Measurements from ENCODE around the gene PRM3. TPM values are rescaled to one million over a fixed set of nuclear protein-coding genes. Genes with fewer than 3 reads are reported as not detected.

Gene PRM3
- total RNA-seq, 4 donors from 2014 or later: not detected

DNA sequence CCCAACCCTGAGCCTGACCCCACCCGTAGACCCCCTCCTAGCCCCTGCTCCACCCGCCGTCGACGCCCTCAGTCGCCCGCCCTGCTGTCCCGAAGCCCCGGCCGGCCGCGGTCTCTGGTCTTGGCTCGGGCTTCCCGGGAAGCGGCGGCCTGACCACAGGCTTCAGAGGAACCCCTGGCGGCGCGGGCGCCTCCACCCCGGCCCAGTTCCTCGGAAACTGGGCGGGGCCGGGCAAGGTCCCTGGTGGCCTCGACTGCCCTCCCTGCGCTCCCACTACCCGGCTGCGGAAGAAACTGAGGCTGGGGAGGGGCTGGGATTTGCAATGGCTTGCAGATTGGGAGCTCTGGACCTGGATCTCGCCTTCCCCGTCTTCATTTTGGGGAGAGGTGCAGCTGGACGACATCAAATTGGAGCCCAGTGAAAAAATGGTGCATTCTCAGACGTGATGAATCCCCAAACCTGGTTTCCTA, 16.7 kb downstream of the PRM3 start:
- no peaks in the 10 kb centered on the region for H3K36me3 ChIP-seq
- no peak for TF ChIP-seq POLR2A (IDR thresholded peaks at IDR 0.05)
- TF ChIP-seq, protein P1, sequence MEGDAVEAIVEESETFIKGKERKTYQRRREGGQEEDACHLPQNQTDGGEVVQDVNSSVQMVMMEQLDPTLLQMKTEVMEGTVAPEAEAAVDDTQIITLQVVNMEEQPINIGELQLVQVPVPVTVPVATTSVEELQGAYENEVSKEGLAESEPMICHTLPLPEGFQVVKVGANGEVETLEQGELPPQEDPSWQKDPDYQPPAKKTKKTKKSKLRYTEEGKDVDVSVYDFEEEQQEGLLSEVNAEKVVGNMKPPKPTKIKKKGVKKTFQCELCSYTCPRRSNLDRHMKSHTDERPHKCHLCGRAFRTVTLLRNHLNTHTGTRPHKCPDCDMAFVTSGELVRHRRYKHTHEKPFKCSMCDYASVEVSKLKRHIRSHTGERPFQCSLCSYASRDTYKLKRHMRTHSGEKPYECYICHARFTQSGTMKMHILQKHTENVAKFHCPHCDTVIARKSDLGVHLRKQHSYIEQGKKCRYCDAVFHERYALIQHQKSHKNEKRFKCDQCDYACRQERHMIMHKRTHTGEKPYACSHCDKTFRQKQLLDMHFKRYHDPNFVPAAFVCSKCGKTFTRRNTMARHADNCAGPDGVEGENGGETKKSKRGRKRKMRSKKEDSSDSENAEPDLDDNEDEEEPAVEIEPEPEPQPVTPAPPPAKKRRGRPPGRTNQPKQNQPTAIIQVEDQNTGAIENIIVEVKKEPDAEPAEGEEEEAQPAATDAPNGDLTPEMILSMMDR (IDR thresholded peaks at IDR 0.05 in 4 of 5, conservative IDR thresholded peaks at IDR 0.05 in 1 of 5): no peak
- ATAC-seq (peak; percentile 19 to 31), DNase-seq (peak; percentile 35 to 42)
- intact Hi-C loops (cut with DNase I; ENCODE audit: low total_unique reads) (loop anchor here (1.0 to 10.0 kb wide), 5 partner anchors 88 to 512 kb away; partner anchors contain the start of genes NUBP1 and RMI2), in situ Hi-C loops (cut with MboI; ENCODE audit: low sequenced_read_pairs in 4 of 4) (no loop called here)
- H3K4me1 ChIP-seq: peaks cover 15 to 16% of the 10 kb centered on the region in 2 donors
- no peaks in the 10 kb centered on the region for H3K9me3 ChIP-seq
- H3K4me3 ChIP-seq: peak overlapping the region; percentile 70 to 94 (median 84)
- no peaks in the 10 kb centered on the region for H3K27me3 ChIP-seq
- peak overlapping the region; percentile 94 to 99 (median 96) for H3K27ac ChIP-seq

DNA sequence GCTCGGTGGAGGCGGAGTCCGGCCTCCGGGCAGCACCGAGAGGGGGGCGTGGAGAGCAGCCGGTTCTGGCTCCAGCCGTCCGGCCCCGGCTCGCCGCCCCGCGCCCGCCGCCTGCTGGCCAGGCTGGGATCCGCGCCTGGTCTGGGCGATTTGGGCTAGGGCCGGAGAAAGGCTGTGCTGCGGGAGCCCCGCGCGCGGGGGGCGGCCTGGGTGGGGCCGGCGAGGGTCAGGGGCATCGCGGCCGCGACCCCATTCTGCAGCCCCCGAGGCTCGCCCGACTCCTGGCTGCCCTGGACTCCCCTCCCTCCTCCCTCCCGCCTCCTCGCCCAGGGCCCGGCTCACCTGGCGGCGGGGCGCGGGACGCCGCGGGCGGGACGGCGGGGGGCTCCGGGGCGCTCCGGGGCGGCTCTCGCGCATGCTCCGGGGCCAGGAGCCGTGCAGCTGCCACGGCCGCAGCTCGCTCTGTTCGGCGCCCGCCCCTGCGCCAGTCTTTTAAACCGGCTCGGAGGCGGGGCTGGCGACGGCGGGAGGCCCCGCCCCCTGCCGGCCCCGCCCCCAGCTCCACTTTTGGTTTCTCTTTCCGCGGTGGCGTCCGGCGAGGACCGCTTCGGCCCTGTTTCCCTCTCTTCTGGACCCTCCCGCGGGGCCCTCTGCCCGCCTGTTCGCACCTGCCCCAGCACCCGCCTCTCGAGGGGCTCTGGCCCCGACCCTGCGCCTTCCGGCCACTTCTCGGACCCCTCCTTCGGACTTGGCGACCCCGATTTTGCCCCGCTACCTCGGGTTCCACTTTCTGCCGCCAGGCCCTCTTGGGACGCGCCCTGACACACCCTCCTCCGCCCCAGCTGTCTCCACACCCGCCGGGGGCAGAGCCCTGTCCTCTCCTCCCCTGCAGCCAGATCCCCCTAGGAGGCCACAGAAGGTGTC, 17.4 kb downstream of the PRM3 start, which contains the start of gene SOCS1:
Gene SOCS1 (minus strand): TSS at position 468 of the 924 bp plus-strand sequence. CDS start 726 bp downstream, outside the sequence.
- TF ChIP-seq POLR2A (IDR thresholded peaks at IDR 0.05): peak; percentile 98 to 100
- TF ChIP-seq, protein P1 (IDR thresholded peaks at IDR 0.05 in 4 of 5, conservative IDR thresholded peaks at IDR 0.05 in 1 of 5): peak; percentile 68 to 99 (median 99)
- H3K9me3 ChIP-seq: no peaks in the 10 kb centered on the region
- peaks cover 15 to 16% of the 10 kb centered on the region in 2 donors for H3K4me1 ChIP-seq
- peak within 1 kb of the TSS; percentile 94 to 99 (median 96) for H3K27ac ChIP-seq
- in situ Hi-C loops (cut with MboI; ENCODE audit: low sequenced_read_pairs in 4 of 4): no loop called here
- H3K27me3 ChIP-seq: no peaks in the 10 kb centered on the region
- peak; percentile 72 to 75 for DNase-seq
- no peaks in the 10 kb centered on the region for H3K36me3 ChIP-seq
- peak; percentile 80 for ATAC-seq
- intact Hi-C loops (cut with DNase I; ENCODE audit: low total_unique reads): loop anchor here (2.0 to 10.0 kb wide), 5 partner anchors 31 to 511 kb away; partner anchors contain the start of genes NUBP1 and RMI2
- peak within 1 kb of the TSS; percentile 70 to 94 (median 84) for H3K4me3 ChIP-seq

DNA sequence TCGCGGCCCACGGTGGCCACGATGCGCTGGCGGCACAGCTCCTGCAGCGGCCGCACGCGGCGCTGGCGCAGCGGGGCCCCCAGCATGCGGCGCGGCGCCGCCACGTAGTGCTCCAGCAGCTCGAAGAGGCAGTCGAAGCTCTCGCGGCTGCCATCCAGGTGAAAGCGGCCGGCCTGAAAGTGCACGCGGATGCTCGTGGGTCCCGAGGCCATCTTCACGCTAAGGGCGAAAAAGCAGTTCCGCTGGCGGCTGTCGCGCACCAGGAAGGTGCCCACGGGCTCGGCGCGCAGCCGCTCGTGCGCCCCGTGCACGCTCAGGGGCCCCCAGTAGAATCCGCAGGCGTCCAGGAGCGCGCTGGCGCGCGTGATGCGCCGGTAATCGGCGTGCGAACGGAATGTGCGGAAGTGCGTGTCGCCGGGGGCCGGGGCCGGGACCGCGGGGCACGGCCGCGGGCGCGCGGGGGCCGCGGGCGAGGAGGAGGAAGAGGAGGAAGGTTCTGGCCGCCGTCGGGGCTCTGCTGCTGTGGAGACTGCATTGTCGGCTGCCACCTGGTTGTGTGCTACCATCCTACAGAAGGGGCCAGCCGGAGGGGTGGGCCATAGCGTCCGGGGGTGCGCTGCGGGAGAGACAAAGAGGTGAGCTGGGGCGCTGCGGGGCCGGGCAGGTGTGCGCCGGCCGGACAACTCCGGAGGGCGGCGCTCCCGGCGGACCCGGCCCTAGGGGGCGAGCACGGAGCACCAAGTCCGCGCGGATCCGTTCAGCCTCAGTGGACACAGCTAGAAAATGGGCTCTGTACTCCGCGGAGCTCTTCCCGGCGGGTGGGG, 18.3 kb downstream of the PRM3 start:
- H3K4me3 ChIP-seq: peak overlapping the region; percentile 70 to 94 (median 84)
- no peaks in the 10 kb centered on the region for H3K36me3 ChIP-seq
- in situ Hi-C loops (cut with MboI; ENCODE audit: low sequenced_read_pairs in 4 of 4): no loop called here
- no peak for TF ChIP-seq POLR2A (IDR thresholded peaks at IDR 0.05)
- TF ChIP-seq, protein P1 (IDR thresholded peaks at IDR 0.05 in 4 of 5, conservative IDR thresholded peaks at IDR 0.05 in 1 of 5): no peak
- peak in 1 of 2 donors; percentile 13 for ATAC-seq
- H3K9me3 ChIP-seq: no peaks in the 10 kb centered on the region
- no peaks in the 10 kb centered on the region for H3K27me3 ChIP-seq
- intact Hi-C loops (cut with DNase I; ENCODE audit: low total_unique reads): loop anchor here (2.0 to 10.0 kb wide), 2 partner anchors 30 to 510 kb away; partner anchors contain the start of gene NUBP1
- H3K4me1 ChIP-seq: peaks cover 15 to 16% of the 10 kb centered on the region in 2 donors
- DNase-seq: peak in 1 of 2 donors; percentile 26
- H3K27ac ChIP-seq: peak overlapping the region; percentile 94 to 99 (median 96)
